Keratinocyte (primary cell): Measurements from ENCODE around the gene ARID1B. TPM values are rescaled to one million over a fixed set of nuclear protein-coding genes. Genes with fewer than 3 reads are reported as not detected.

Source experiments
- DNase-seq: peaks from one replicate; pipeline ENCODE4 v3.0.0-alpha.2; 2011; ENCODE audit warnings: low read depth, missing footprints, low spot score
- FAIRE-seq: peaks from 2 replicates; lab custom pipeline; 2011; peaks lifted over from hg19 to GRCh38; lab: Jason Lieb, UNC
- H2AFZ ChIP-seq: 2 replicates; pipeline ENCODE4 v1.6.0; 2012; ENCODE audit warnings: low read length, control low read depth, inconsistent platforms; ENCODE audit not compliant: control insufficient read depth
- H3K27ac ChIP-seq: 2 replicates; pipeline ENCODE4 v1.5.1; 2011; ENCODE audit warnings: low read length; ENCODE audit not compliant: control insufficient read depth, insufficient read depth
- H3K27me3 ChIP-seq: 3 replicates; pipeline ENCODE4 v1.6.0; 2011; ENCODE audit warnings: low read length; ENCODE audit not compliant: control insufficient read depth, insufficient read depth; ENCODE audit errors: extremely low read depth
- H3K36me3 ChIP-seq, 2 experiments: 2 replicates in 1 of 2; 3 replicates in 1 of 2; pipeline ENCODE4 v1.5.1; 2011; ENCODE audit warnings: low read length in 2 of 2, mild to moderate bottlenecking in 1 of 2; ENCODE audit not compliant: control insufficient read depth in 2 of 2, insufficient read depth in 2 of 2; ENCODE audit errors: extremely low read depth in 1 of 2
- H3K4me1 ChIP-seq: 3 replicates; pipeline ENCODE4 v1.5.1; 2011; ENCODE audit warnings: low read length; ENCODE audit not compliant: control insufficient read depth, insufficient read depth; ENCODE audit errors: extremely low read depth
- H3K4me2 ChIP-seq: 3 replicates; pipeline ENCODE4 v1.6.0; 2011; ENCODE audit warnings: low read depth, low read length; ENCODE audit not compliant: control insufficient read depth, insufficient read depth; ENCODE audit errors: extremely low read depth
- H3K4me3 ChIP-seq, 3 experiments: fragments of 200-600 bp in 1 of 3; sonication (generic) in 1 of 3; 2 replicates in 2 of 3; 3 replicates in 1 of 3; pipeline ENCODE4 v1.5.1; 2011 to 2016; ENCODE audit warnings: low read length in 3 of 3, mild to moderate bottlenecking in 3 of 3, control low read depth in 2 of 3, inconsistent platforms in 1 of 3, low read depth in 1 of 3, mixed read lengths in 1 of 3, mixed run types in 1 of 3, moderate library complexity in 1 of 3; ENCODE audit not compliant: control insufficient read depth in 2 of 3, insufficient read depth in 2 of 3; ENCODE audit errors: extremely low read depth in 1 of 3
- H3K79me2 ChIP-seq: 2 replicates; pipeline ENCODE4 v1.6.0; 2012; ENCODE audit warnings: low read length; ENCODE audit not compliant: control insufficient read depth, insufficient read depth
- H3K9ac ChIP-seq: 3 replicates; pipeline ENCODE4 v1.6.0; 2011; ENCODE audit warnings: low read length; ENCODE audit not compliant: control insufficient read depth, insufficient read depth; ENCODE audit errors: extremely low read depth
- H3K9me1 ChIP-seq: 3 replicates; pipeline ENCODE4 v1.6.0; 2011; ENCODE audit warnings: low read length; ENCODE audit not compliant: control insufficient read depth, insufficient read depth; ENCODE audit errors: extremely low read depth
- H3K9me3 ChIP-seq: 2 replicates; pipeline ENCODE4 v1.5.1; 2012; ENCODE audit warnings: low read depth, low read length; ENCODE audit not compliant: control insufficient read depth
- H4K20me1 ChIP-seq: 3 replicates; pipeline ENCODE4 v1.6.0; 2011; ENCODE audit warnings: low read length; ENCODE audit not compliant: control insufficient read depth, insufficient read depth; ENCODE audit errors: extremely low read depth
- EZH2 ChIP-seq: IDR thresholded peaks from one replicate; pipeline ENCODE4 v1.6.1; 2012; ENCODE audit warnings: inconsistent platforms, mild to moderate bottlenecking, low read length, moderate library complexity
- dilution Hi-C: fragments of 300-500 bp; cut with MboI; formaldehyde crosslinking; loops from one replicate; pipeline ENCODE4 v1.7.0; 2020; ENCODE audit warnings: low sequenced_read_pairs; ENCODE audit not compliant: extremely low pct_ligation_motif_present
- polyA plus RNA-seq, 5 experiments: library from polyadenylated mRNA; depleted of rRNA in 3 of 5; stranded (reverse) in 3 of 5; stranded (forward) in 1 of 5; unstranded in 1 of 5; fragments of >200 nt; gene quantifications; 1 replicate in 1 of 5; 2 replicates in 3 of 5; 3 replicates in 1 of 5; pipeline versions ENCODE4 v1.2.1 to v1.2.3, GENCODE V29; 2011 to 2012; ENCODE audit warnings: missing spikeins in 2 of 5, low read depth in 1 of 5, low replicate concordance in 1 of 5
- TF ChIP-seq, protein P1 (sequence below), 3 experiments: IDR thresholded peaks in 1 of 3; conservative IDR thresholded peaks in 1 of 3; optimal IDR thresholded peaks in 1 of 3; 2 replicates in 2 of 3; 3 replicates in 1 of 3; pipeline versions ENCODE3 to v1.5.1; 2011; ENCODE audit warnings: low read length in 3 of 3, mild to moderate bottlenecking in 3 of 3, moderate library complexity in 2 of 3, control low read depth in 1 of 3, inconsistent platforms in 1 of 3; ENCODE audit not compliant: insufficient read depth in 2 of 3; ENCODE audit errors: extremely low read depth in 1 of 3

Gene ARID1B
- polyA plus RNA-seq, 1 donor (not counting 4 experiments of a cell fraction or from before 2014, with no cell fraction given) = 14.9 TPM

DNA sequence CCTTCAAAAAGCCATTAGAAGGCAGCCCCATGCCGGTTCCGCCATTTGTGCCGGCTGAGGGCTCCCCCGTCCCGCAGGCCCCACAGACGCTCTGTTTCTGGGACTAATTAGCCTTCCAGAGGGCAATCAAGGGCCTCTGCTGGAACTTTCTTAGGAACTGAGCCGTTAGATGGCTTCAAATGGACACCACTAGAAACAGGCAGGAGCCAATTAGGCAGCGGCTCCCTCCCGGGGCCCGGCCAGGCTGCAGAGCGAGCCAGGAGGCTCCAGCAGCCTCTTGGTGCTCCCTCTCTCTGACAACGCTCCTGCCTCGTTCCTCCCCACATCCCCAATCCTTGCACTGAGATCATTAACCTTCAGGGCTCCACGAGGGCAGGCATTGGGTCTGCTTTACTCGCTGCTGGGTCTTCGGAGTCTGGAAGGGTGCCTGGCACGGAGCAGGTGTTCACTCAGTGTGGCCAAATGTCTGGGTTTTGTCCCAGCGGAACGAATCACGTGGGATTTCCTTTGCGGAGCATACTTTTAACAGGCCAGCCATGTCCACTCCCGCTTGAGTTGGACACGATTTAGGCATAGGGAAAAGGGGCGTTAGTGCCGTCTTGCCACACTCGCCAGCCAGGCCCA is 447.9 kb downstream of the ARID1B start:
- Histone ChIP-seq H3K9me3 (no peaks in the 10 kb centered on the region), H3K27me3 (peaks cover 3% of the 10 kb centered on the region), H2AFZ (no peak overlapping the region), H4K20me1 (no peaks in the 10 kb centered on the region), H3K27ac (no peak overlapping the region), H3K9me1 (no peaks in the 10 kb centered on the region), H3K79me2 (no peaks in the 10 kb centered on the region), H3K36me3 (no peaks in the 10 kb centered on the region), H3K9ac (no peak overlapping the region), H3K4me1 (peaks cover 10% of the 10 kb centered on the region), H3K4me2 (no peak overlapping the region), H3K4me3 (no peak overlapping the region)
- DNase-seq = no peak
- TF ChIP-seq EZH2 = no peak
- TF ChIP-seq, protein P1, sequence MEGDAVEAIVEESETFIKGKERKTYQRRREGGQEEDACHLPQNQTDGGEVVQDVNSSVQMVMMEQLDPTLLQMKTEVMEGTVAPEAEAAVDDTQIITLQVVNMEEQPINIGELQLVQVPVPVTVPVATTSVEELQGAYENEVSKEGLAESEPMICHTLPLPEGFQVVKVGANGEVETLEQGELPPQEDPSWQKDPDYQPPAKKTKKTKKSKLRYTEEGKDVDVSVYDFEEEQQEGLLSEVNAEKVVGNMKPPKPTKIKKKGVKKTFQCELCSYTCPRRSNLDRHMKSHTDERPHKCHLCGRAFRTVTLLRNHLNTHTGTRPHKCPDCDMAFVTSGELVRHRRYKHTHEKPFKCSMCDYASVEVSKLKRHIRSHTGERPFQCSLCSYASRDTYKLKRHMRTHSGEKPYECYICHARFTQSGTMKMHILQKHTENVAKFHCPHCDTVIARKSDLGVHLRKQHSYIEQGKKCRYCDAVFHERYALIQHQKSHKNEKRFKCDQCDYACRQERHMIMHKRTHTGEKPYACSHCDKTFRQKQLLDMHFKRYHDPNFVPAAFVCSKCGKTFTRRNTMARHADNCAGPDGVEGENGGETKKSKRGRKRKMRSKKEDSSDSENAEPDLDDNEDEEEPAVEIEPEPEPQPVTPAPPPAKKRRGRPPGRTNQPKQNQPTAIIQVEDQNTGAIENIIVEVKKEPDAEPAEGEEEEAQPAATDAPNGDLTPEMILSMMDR (optimal IDR thresholded peaks at IDR 0.05 in 1 of 3, IDR thresholded peaks at IDR 0.05 in 1 of 3, conservative IDR thresholded peaks at IDR 0.05 in 1 of 3; ENCODE audit: extremely low read depth in 1 of 3, insufficient read depth in 2 of 3, low read length in 3 of 3) = no peak
- FAIRE-seq = no peak
- dilution Hi-C loops = no loop called here

- Histone ChIP-seq H3K27ac (no peak overlapping the region), H3K4me3 (no peak overlapping the region), H3K9me3 (no peaks in the 10 kb centered on the region), H3K4me1 (peaks cover 5% of the 10 kb centered on the region), H3K36me3 (no peaks in the 10 kb centered on the region), H3K9ac (no peak overlapping the region), H3K79me2 (no peaks in the 10 kb centered on the region), H4K20me1 (no peaks in the 10 kb centered on the region), H3K9me1 (no peaks in the 10 kb centered on the region), H3K4me2 (no peak overlapping the region), H2AFZ (no peak overlapping the region), H3K27me3 (peaks cover 3% of the 10 kb centered on the region)
- DNase-seq (no peak), FAIRE-seq (no peak)
- no peak for TF ChIP-seq EZH2
- TF ChIP-seq, protein P1 (optimal IDR thresholded peaks at IDR 0.05 in 1 of 3, IDR thresholded peaks at IDR 0.05 in 1 of 3, conservative IDR thresholded peaks at IDR 0.05 in 1 of 3; ENCODE audit: extremely low read depth in 1 of 3, insufficient read depth in 2 of 3, low read length in 3 of 3) = no peak
- dilution Hi-C loops = no loop called here
Measured at GRCh38 chr6:157225575-157225995, 448.4 kb downstream of the ARID1B start.
